ENCODE data around the gene AATK. TPM values are rescaled to one million over a fixed set of nuclear protein-coding genes. Genes with fewer than 3 reads are reported as not detected.

AATK gene
- total and polyA plus RNA-seq, 10 of the 15 experiments (the other 5 are each of a cell fraction or from before 2014, with no cell fraction given): 0.04 TPM; not detected in 9

DNA sequence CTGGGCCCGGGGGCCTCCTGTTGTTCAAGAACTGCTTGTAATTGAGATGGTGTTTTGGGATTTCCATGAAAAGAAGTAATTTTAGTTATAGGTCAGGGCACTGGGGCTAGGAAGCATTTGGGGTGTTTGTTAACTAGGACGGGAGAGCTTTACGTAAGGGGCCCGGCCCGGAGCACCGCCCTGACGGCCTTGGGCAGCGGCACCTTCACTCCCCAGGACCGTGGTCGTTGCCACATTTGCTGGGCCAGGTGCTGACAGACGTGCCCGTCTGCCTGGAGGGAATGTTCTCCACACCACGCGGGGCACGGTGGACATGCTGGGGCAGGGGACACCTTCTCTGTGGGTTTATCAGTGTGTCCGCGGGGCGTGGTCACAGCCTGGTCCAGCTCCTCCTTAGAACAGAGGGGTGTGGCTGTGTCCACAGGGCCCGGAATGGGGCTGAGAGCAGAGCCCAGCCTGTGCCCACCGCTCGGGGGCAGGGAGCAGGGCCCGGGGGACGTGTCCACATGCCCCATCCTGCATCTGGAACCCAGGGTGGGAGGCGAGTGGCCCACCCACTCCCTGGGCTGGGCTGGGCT is 73.4 kb downstream of the AATK start:
- Histone ChIP-seq H3K36me3 (ENCODE audit: control insufficient read depth in 2 of 2, insufficient read depth in 2 of 2, low read length in 1 of 2) (no peaks in the 10 kb centered on the region), H3K4me2 (ENCODE audit: control insufficient read depth, insufficient read depth) (no peak overlapping the region), H3K4me3 (no peak overlapping the region), H3K4me1 (ENCODE audit: control insufficient read depth, insufficient read depth, low read length) (peaks cover 11% of the 10 kb centered on the region), H4K20me1 (ENCODE audit: control insufficient read depth, insufficient read depth) (no peaks in the 10 kb centered on the region), H3K9ac (ENCODE audit: control insufficient read depth, insufficient read depth, low read length) (no peak overlapping the region), H3K9me3 (replicated peaks; ENCODE audit: control insufficient read depth, insufficient read depth, low read length) (no peaks in the 10 kb centered on the region), H3K79me2 (ENCODE audit: control insufficient read depth, insufficient read depth, low read length) (no peaks in the 10 kb centered on the region), H3K27ac (ENCODE audit: control insufficient read depth, insufficient read depth) (no peak overlapping the region), H3K27me3 (replicated peaks in 1 of 2; ENCODE audit: control insufficient read depth in 2 of 2, insufficient read depth in 2 of 2, low read length in 1 of 2) (peaks cover 0 to 7% of the 10 kb centered on the region in 2 experiments; a peak in 2 of 4 replicates), H2AFZ (ENCODE audit: control insufficient read depth, low read depth, low read length) (no peak overlapping the region)
- intact Hi-C loops (cut with micrococcal nuclease; ENCODE audit: unreplicated experiment) (no loop called here), in situ Hi-C loops (cut with MboI) (loop anchor here (10.0 kb wide), 1 partner anchor 68 kb away; no protein-coding TSS in a partner anchor)
- RAD21 ChIA-PET (ENCODE audit: unreplicated experiment): interaction anchor here (1.0 kb wide), 1 partner anchor 69 kb away, joined by 3 read pairs; no protein-coding TSS in a partner anchor
- ATAC-seq (no peak), DNase-seq (ENCODE audit: low read depth, low spot score) (no peak), FAIRE-seq (no peak)
- BruUV-seq (replicated peaks): no TSS peak
- CTCF ChIA-PET: no interaction called here
- TF ChIP-seq YBX1 (IDR thresholded peaks at IDR 0.05) (no peak), POLR2AphosphoS5 (IDR thresholded peaks at IDR 0.05; ENCODE audit: low read length) (no peak), CHD1 (IDR thresholded peaks at IDR 0.05; ENCODE audit: low read depth, low read length) (no peak), ZNF207 (IDR thresholded peaks at IDR 0.05; ENCODE audit: borderline replicate concordance) (no peak), POU2F2 (IDR thresholded peaks at IDR 0.05; ENCODE audit: borderline replicate concordance, low read depth, low read length) (no peak), YY1 (IDR thresholded peaks at IDR 0.05; ENCODE audit: low read depth, low read length) (no peak)
- TF ChIP-seq, protein P1, sequence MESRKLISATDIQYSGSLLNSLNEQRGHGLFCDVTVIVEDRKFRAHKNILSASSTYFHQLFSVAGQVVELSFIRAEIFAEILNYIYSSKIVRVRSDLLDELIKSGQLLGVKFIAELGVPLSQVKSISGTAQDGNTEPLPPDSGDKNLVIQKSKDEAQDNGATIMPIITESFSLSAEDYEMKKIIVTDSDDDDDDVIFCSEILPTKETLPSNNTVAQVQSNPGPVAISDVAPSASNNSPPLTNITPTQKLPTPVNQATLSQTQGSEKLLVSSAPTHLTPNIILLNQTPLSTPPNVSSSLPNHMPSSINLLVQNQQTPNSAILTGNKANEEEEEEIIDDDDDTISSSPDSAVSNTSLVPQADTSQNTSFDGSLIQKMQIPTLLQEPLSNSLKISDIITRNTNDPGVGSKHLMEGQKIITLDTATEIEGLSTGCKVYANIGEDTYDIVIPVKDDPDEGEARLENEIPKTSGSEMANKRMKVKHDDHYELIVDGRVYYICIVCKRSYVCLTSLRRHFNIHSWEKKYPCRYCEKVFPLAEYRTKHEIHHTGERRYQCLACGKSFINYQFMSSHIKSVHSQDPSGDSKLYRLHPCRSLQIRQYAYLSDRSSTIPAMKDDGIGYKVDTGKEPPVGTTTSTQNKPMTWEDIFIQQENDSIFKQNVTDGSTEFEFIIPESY (IDR thresholded peaks at IDR 0.05): no peak
- WGBS (ENCODE audit: insufficient coverage, insufficient replicate concordance, low lambda C conversion rate, missing lambda C conversion rate): 48% methylated on average over 24 of the region's 24 CpGs
- POLR2A ChIA-PET: no interaction called here
- SMC1A ChIA-PET (ENCODE audit: uncharacterized antibody, unreplicated experiment): no interaction called here

Measured in GM12878 (cell line).